HepG2 (cell line): ENCODE results near the gene CHKB. TPM values are rescaled to one million over a fixed set of nuclear protein-coding genes. Genes with fewer than 3 reads are reported as not detected.

ENCODE experiments used
- HOXA5 ChIP-seq: sonication (generic); formaldehyde crosslinking; IDR thresholded peaks from 2 replicates; pipeline ENCODE4 v1.4.0; 2020; ENCODE audit warnings: missing genetic modification reagents
- MIER2 ChIP-seq: IDR thresholded peaks from 2 replicates; pipeline ENCODE4 v1.6.1; 2016; ENCODE audit warnings: missing biosample characterization, missing genetic modification reagents
- MTF1 ChIP-seq: sonication (generic); formaldehyde crosslinking; IDR thresholded peaks from 2 replicates; pipeline ENCODE4 v1.5.0; 2020; ENCODE audit warnings: missing genetic modification reagents
- RXRB ChIP-seq: IDR thresholded peaks from 2 replicates; pipeline ENCODE4 v1.6.1; 2016; ENCODE audit warnings: borderline replicate concordance, missing genetic modification reagents, missing compliant biosample characterization
- SMAD9 ChIP-seq: sonication (generic); formaldehyde crosslinking; IDR thresholded peaks from 2 replicates; pipeline ENCODE4 v1.5.1; 2020; ENCODE audit warnings: mild to moderate bottlenecking, missing genetic modification reagents
- SNAPC4 ChIP-seq: sonication (generic); formaldehyde crosslinking; IDR thresholded peaks from 2 replicates; pipeline ENCODE4 v1.4.0; 2020; ENCODE audit warnings: mild to moderate bottlenecking, missing genetic modification reagents
- SOX5 ChIP-seq: IDR thresholded peaks from 2 replicates; pipeline ENCODE4 v1.6.1; 2016; ENCODE audit warnings: borderline replicate concordance
- ZBTB21 ChIP-seq: sonication (generic); formaldehyde crosslinking; IDR thresholded peaks from 2 replicates; pipeline ENCODE4 v1.4.0; 2020; ENCODE audit warnings: missing genetic modification reagents
- ZBTB38 ChIP-seq: sonication (generic); formaldehyde crosslinking; IDR thresholded peaks from 2 replicates; pipeline ENCODE4 v1.5.1; 2020; ENCODE audit warnings: mild to moderate bottlenecking, missing genetic modification reagents
- ZNF17 ChIP-seq: sonication (generic); formaldehyde crosslinking; IDR thresholded peaks from 2 replicates; pipeline ENCODE4 v1.5.0; 2020; ENCODE audit warnings: mild to moderate bottlenecking, missing genetic modification reagents
- ZNF343 ChIP-seq: sonication (generic); formaldehyde crosslinking; IDR thresholded peaks from 2 replicates; pipeline ENCODE4 v1.4.0; 2020; ENCODE audit warnings: mild to moderate bottlenecking, missing genetic modification reagents
- ZNF451 ChIP-seq: sonication (generic); formaldehyde crosslinking; IDR thresholded peaks from 2 replicates; pipeline ENCODE4 v1.5.0; 2020; ENCODE audit warnings: mild to moderate bottlenecking, missing genetic modification reagents
- ZNF484 ChIP-seq: sonication (generic); formaldehyde crosslinking; IDR thresholded peaks from 2 replicates; pipeline ENCODE4 v1.5.1; 2020; ENCODE audit warnings: mild to moderate bottlenecking, low read depth, missing genetic modification reagents, borderline replicate concordance
- ZNF549 ChIP-seq: sonication (generic); formaldehyde crosslinking; IDR thresholded peaks from 2 replicates; pipeline ENCODE4 v1.5.0; 2020; ENCODE audit warnings: missing genetic modification reagents
- ZNF557 ChIP-seq: sonication (generic); formaldehyde crosslinking; IDR thresholded peaks from 2 replicates; pipeline ENCODE4 v1.4.0; 2020; ENCODE audit warnings: missing genetic modification reagents
- ZNF558 ChIP-seq: sonication (generic); formaldehyde crosslinking; IDR thresholded peaks from 2 replicates; pipeline ENCODE4 v1.9.0; 2022; ENCODE audit warnings: mild to moderate bottlenecking, missing genetic modification reagents, borderline replicate concordance
- polyA plus RNA-seq, 8 experiments: library from polyadenylated mRNA; depleted of rRNA in 3 of 8; stranded (reverse) in 7 of 8; unstranded in 1 of 8; fragments of >200 nt; fragmentation: Illumina TruSeq in 4 of 8; extraction: Trizol in 4 of 8; gene quantifications; 2 replicates each; pipeline versions ENCODE4 v1.2.1 to v1.2.3, GENCODE V29; 2011 to 2016; ENCODE audit warnings: low read depth in 4 of 8, missing spikeins in 1 of 8, mixed read lengths in 1 of 8; ENCODE audit not compliant: insufficient read depth in 1 of 8
- total RNA-seq, 5 experiments: library from RNA; depleted of rRNA; stranded (reverse); fragments of >200 nt; fragmentation: Illumina TruSeq; extraction: Trizol; gene quantifications; 2 replicates each; pipeline ENCODE4 v1.2.3, GENCODE V29; 2016; ENCODE audit warnings: low read depth in 1 of 5
- TF ChIP-seq, protein P1 (sequence below): sonication (generic); formaldehyde crosslinking; IDR thresholded peaks from 2 replicates; pipeline ENCODE4 v1.8.0; 2022; ENCODE audit warnings: mild to moderate bottlenecking, missing genetic modification reagents
- TF ChIP-seq, protein P2 (sequence below): sonication (generic); formaldehyde crosslinking; IDR thresholded peaks from 2 replicates; pipeline ENCODE4 v1.4.0; 2020; ENCODE audit warnings: low read depth, missing genetic modification reagents

Gene CHKB
- total and polyA plus RNA-seq, 2 of the 13 experiments (the other 11 are each of a cell fraction or from before 2014, with no cell fraction given): 24.5 to 42.7 TPM

GRCh38 chr22:50562523-50563412, 19.9 kb downstream of the CHKB start, which contains the start of gene SYCE3 (continued):
- TF ChIP-seq HOXA5 (CRISPR knock-in tag) (0 out of 2 replicates have a peak, but pooled peaks have one; percentile 1), ZNF484 (CRISPR knock-in tag) (no peak), ZBTB21 (no peak), ZNF557 (CRISPR knock-in tag) (no peak), ZNF343 (CRISPR knock-in tag) (no peak), ZNF451 (no peak), ZNF549 (no peak), ZNF17 (CRISPR knock-in tag) (no peak), MTF1 (CRISPR knock-in tag) (no peak), ZNF558 (CRISPR knock-in tag) (no peak), MIER2 (no peak), ZBTB38 (peak; percentile 61; the same call in 1 of the 2 replicates), SOX5 (CRISPR knock-in tag) (peak; percentile 38; the same call in 1 of the 2 replicates), SMAD9 (CRISPR knock-in tag) (no peak), SNAPC4 (CRISPR knock-in tag) (no peak), RXRB (CRISPR knock-in tag) (no peak; the same call in 1 of the 2 replicates)
- TF ChIP-seq, protein P1, sequence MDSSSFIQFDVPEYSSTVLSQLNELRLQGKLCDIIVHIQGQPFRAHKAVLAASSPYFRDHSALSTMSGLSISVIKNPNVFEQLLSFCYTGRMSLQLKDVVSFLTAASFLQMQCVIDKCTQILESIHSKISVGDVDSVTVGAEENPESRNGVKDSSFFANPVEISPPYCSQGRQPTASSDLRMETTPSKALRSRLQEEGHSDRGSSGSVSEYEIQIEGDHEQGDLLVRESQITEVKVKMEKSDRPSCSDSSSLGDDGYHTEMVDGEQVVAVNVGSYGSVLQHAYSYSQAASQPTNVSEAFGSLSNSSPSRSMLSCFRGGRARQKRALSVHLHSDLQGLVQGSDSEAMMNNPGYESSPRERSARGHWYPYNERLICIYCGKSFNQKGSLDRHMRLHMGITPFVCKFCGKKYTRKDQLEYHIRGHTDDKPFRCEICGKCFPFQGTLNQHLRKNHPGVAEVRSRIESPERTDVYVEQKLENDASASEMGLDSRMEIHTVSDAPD (CRISPR knock-in tag): no peak
- TF ChIP-seq, protein P2, sequence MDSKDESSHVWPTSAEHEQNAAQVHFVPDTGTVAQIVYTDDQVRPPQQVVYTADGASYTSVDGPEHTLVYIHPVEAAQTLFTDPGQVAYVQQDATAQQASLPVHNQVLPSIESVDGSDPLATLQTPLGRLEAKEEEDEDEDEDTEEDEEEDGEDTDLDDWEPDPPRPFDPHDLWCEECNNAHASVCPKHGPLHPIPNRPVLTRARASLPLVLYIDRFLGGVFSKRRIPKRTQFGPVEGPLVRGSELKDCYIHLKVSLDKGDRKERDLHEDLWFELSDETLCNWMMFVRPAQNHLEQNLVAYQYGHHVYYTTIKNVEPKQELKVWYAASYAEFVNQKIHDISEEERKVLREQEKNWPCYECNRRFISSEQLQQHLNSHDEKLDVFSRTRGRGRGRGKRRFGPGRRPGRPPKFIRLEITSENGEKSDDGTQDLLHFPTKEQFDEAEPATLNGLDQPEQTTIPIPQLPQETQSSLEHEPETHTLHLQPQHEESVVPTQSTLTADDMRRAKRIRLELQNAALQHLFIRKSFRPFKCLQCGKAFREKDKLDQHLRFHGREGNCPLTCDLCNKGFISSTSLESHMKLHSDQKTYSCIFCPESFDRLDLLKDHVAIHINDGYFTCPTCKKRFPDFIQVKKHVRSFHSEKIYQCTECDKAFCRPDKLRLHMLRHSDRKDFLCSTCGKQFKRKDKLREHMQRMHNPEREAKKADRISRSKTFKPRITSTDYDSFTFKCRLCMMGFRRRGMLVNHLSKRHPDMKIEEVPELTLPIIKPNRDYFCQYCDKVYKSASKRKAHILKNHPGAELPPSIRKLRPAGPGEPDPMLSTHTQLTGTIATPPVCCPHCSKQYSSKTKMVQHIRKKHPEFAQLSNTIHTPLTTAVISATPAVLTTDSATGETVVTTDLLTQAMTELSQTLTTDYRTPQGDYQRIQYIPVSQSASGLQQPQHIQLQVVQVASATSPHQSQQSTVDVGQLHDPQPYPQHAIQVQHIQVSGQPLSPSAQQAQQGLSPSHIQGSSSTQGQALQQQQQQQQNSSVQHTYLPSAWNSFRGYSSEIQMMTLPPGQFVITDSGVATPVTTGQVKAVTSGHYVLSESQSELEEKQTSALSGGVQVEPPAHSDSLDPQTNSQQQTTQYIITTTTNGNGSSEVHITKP (CRISPR knock-in tag): no peak
